Thyroid gland (tissue), 4 donors: ENCODE results near the gene ADPRS. TPM values are rescaled to one million over a fixed set of nuclear protein-coding genes. Genes with fewer than 3 reads are reported as not detected.

Experiments used
- DNase-seq, 2 donors: peaks; one replicate each; pipeline ENCODE4 v3.0.0-alpha.2; 2019
- H3K27ac ChIP-seq, 3 donors: fragments of 200-600 bp; sonication (generic); 1 replicate in 2 of 3; 2 replicates in 1 of 3; pipeline ENCODE4 v1.5.1; 2016 to 2019; ENCODE audit warnings: mild to moderate bottlenecking in 1 of 3, moderate library complexity in 1 of 3
- H3K27me3 ChIP-seq: fragments of 200-600 bp; sonication (generic); one replicate; pipeline ENCODE4 v1.5.1; 2019
- H3K36me3 ChIP-seq, 2 donors: fragments of 200-600 bp; sonication (generic); one replicate each; pipeline ENCODE4 v1.5.1; 2016 to 2019
- H3K4me1 ChIP-seq, 2 donors: fragments of 200-600 bp; sonication (generic); one replicate each; pipeline ENCODE4 v1.5.1; 2017 to 2019
- H3K4me3 ChIP-seq, 3 donors: fragments of 200-600 bp; sonication (generic); replicated peaks in 1 of 3; 1 replicate in 2 of 3; 2 replicates in 1 of 3; pipeline ENCODE4 v1.5.1; 2016; ENCODE audit warnings: mild to moderate bottlenecking in 1 of 3
- H3K9me3 ChIP-seq: fragments of 200-600 bp; sonication (generic); one replicate; pipeline ENCODE4 v1.5.1; 2017
- POLR2A ChIP-seq, 2 donors: fragments of 450-650 bp; IDR thresholded peaks; one replicate each; pipeline ENCODE4 v1.6.1; 2017; ENCODE audit warnings: antibody characterized with exemption in 2 of 2, mild to moderate bottlenecking in 2 of 2, moderate library complexity in 1 of 2
- WGBS, 2 donors: methylation state at CpG; one replicate each; pipeline ENCODE4 v1.1.5; 2017; 5-methylcytosine and 5-hydroxymethylcytosine counted together
- intact Hi-C: fragments of 100-400 bp; cut with DNase I; formaldehyde crosslinking; loops from one replicate; pipeline ENCODE4 v1.15.1; 2023
- total RNA-seq, 4 donors: library from RNA; depleted of rRNA; stranded (reverse); fragments of >200 nt; gene quantifications; one replicate each; pipeline ENCODE4 v1.2.3, GENCODE V29; 2016
- TF ChIP-seq, protein P1 (sequence below), 6 experiments: fragments of 200-600 bp in 3 of 6; fragments of 450-650 bp in 3 of 6; sonication (generic) in 3 of 6; IDR thresholded peaks; one replicate each; pipeline ENCODE4 v1.5.1; 2016 to 2019; ENCODE audit warnings: antibody characterized with exemption in 6 of 6, mild to moderate bottlenecking in 2 of 6, inconsistent platforms in 1 of 6, moderate library complexity in 1 of 6

Gene ADPRS
- total RNA-seq, 4 donors from 2014 or later, result 31.8 to 50.1 (median 41.7) TPM

DNA sequence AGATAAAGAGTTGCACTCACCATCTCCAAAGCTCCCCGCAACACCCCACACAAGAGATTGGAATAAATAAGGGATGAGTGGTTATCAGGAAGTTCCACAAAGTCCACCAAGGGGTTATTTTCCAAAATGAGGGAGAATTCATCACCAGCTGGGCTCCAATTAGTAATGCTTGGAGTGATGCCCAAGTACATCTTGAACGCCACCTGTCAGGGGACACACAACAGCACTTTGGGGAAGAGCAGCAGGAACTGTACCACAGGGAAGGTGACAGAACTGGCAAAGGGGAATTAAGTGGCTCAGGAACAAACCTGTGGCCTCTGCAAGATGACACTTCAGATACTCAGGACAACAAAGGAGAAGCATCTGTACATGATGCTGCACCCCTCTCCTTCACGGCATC, 49.1 kb downstream of the ADPRS start:
- Histone ChIP-seq H3K4me3 (no peak overlapping the region), H3K27ac (peak overlapping the region in 2 of 3 donors; percentile 8 to 67), H3K9me3 (no peaks in the 10 kb centered on the region), H3K27me3 (no peaks in the 10 kb centered on the region), H3K4me1 (peaks cover 29 to 57% of the 10 kb centered on the region in 2 donors), H3K36me3 (peaks cover 13 to 16% of the 10 kb centered on the region in 2 donors)
- intact Hi-C loops, result loop anchor here (5.0 kb wide), 1 partner anchor 40 kb away; no protein-coding TSS in a partner anchor
- TF ChIP-seq, protein P1, sequence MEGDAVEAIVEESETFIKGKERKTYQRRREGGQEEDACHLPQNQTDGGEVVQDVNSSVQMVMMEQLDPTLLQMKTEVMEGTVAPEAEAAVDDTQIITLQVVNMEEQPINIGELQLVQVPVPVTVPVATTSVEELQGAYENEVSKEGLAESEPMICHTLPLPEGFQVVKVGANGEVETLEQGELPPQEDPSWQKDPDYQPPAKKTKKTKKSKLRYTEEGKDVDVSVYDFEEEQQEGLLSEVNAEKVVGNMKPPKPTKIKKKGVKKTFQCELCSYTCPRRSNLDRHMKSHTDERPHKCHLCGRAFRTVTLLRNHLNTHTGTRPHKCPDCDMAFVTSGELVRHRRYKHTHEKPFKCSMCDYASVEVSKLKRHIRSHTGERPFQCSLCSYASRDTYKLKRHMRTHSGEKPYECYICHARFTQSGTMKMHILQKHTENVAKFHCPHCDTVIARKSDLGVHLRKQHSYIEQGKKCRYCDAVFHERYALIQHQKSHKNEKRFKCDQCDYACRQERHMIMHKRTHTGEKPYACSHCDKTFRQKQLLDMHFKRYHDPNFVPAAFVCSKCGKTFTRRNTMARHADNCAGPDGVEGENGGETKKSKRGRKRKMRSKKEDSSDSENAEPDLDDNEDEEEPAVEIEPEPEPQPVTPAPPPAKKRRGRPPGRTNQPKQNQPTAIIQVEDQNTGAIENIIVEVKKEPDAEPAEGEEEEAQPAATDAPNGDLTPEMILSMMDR (IDR thresholded peaks at IDR 0.05), result no peak
- no peak for TF ChIP-seq POLR2A (IDR thresholded peaks at IDR 0.05)
- 92% methylated on average over 3 of the region's 3 CpGs for WGBS, 2 donors
- no peak for DNase-seq

- 85 to 92% methylated on average over 5 of the region's 5 CpGs for WGBS, 2 donors
- Histone ChIP-seq H3K4me1 (peaks cover 40 to 69% of the 10 kb centered on the region in 2 donors), H3K27me3 (no peaks in the 10 kb centered on the region), H3K27ac (peak overlapping the region; percentile 85 to 93 (median 86)), H3K9me3 (no peaks in the 10 kb centered on the region), H3K4me3 (no peak overlapping the region), H3K36me3 (peaks cover 13 to 16% of the 10 kb centered on the region in 2 donors)
- TF ChIP-seq, protein P1 (IDR thresholded peaks at IDR 0.05), result no peak
- TF ChIP-seq POLR2A (IDR thresholded peaks at IDR 0.05), result no peak
- DNase-seq, result no peak
- intact Hi-C loops, result loop anchor here (5.0 kb wide), 1 partner anchor 42 kb away; no protein-coding TSS in a partner anchor
Measured at GRCh38 chr1:36139521-36139920, 50.8 kb downstream of the ADPRS start.

GRCh38 chr1:36142121-36142520, 53.4 kb downstream of the ADPRS start:
- Histone ChIP-seq H3K9me3 (no peaks in the 10 kb centered on the region), H3K36me3 (peaks cover 11 to 16% of the 10 kb centered on the region in 2 donors), H3K27ac (peak overlapping the region; percentile 86 to 96 (median 93)), H3K4me3 (no peak overlapping the region), H3K4me1 (peaks cover 30 to 52% of the 10 kb centered on the region in 2 donors), H3K27me3 (no peaks in the 10 kb centered on the region)
- DNase-seq, result peak; percentile 47 to 49
- TF ChIP-seq, protein P1 (IDR thresholded peaks at IDR 0.05), result no peak
- TF ChIP-seq POLR2A (IDR thresholded peaks at IDR 0.05), result peak in 1 of 2 donors; percentile 34
- intact Hi-C loops, result no loop called here
- 6 to 9% methylated on average over 1 of the region's 1 CpG for WGBS, 2 donors

- H3K9me3 ChIP-seq, result no peaks in the 10 kb centered on the region
- H3K36me3 ChIP-seq, result peaks cover 0 to 5% of the 10 kb centered on the region in 2 donors
- intact Hi-C loops, result no loop called here
- no peak for DNase-seq
- H3K27me3 ChIP-seq, result no peaks in the 10 kb centered on the region
- no peak overlapping the region for H3K4me3 ChIP-seq
- H3K27ac ChIP-seq, result peak overlapping the region; percentile 86 to 96 (median 93)
- peaks cover 39 to 64% of the 10 kb centered on the region in 2 donors for H3K4me1 ChIP-seq
- WGBS, 2 donors, result 87 to 91% methylated on average over 4 of the region's 4 CpGs
- TF ChIP-seq POLR2A (IDR thresholded peaks at IDR 0.05), result no peak
- TF ChIP-seq, protein P1 (IDR thresholded peaks at IDR 0.05), result no peak
Measured at GRCh38 chr1:36143424-36143823, 54.7 kb downstream of the ADPRS start.

Other genes with a start within 250 kb of the ADPRS start
- gene AGO1, start 205.7 kb upstream of the ADPRS start, total RNA-seq, result 10 to 100 TPM; 21.8 to 27.7 (median 25.4) TPM
- 10 to 100 TPM; 21.2 to 48.5 (median 31.6) TPM for gene AGO3, start 157.8 kb upstream of the ADPRS start, total RNA-seq
- gene TEKT2, start 4.8 kb upstream of the ADPRS start, total RNA-seq, result 1 to 10 TPM in 3 of 4 donors, under 1 TPM in 1; 0.89 to 4.0 (median 1.9) TPM
- gene COL8A2, start 36.3 kb downstream of the ADPRS start, total RNA-seq, result 10 to 100 TPM in 2 of 4 donors, 1 to 10 TPM in 2; 5.7 to 13.7 (median 10.1) TPM
- 100 to 1,000 TPM; 101 to 156 (median 148) TPM for gene TRAPPC3, start 60.6 kb downstream of the ADPRS start, total RNA-seq
- 10 to 100 TPM; 63.6 to 75.0 (median 68.7) TPM for gene MAP7D1, start 67.3 kb downstream of the ADPRS start, total RNA-seq
- gene THRAP3, start 135.6 kb downstream of the ADPRS start, total RNA-seq, result 100 to 1,000 TPM in 3 of 4 donors, 10 to 100 TPM in 1; 88.9 to 129 (median 115) TPM
- 10 to 100 TPM; 10.7 to 25.1 (median 16.9) TPM for gene SH3D21, start 217.5 kb downstream of the ADPRS start, total RNA-seq
- 10 to 100 TPM; 30.7 to 71.5 (median 52.5) TPM for gene EVA1B, start 234.8 kb downstream of the ADPRS start, total RNA-seq